Measurements from ENCODE around the gene WDR74. TPM values are rescaled to one million over a fixed set of nuclear protein-coding genes. Genes with fewer than 3 reads are reported as not detected.

WDR74 gene
- total and polyA plus RNA-seq, 9 of the 15 experiments (the other 6 are each of a cell fraction or from before 2014, with no cell fraction given) = 32.7 to 210 (median 114) TPM

GRCh38 chr11:62850911-62851806 lies 11.8 kb upstream of the WDR74 start (continued):
- TF ChIP-seq MAFG (tag; conservative IDR thresholded peaks at IDR 0.05) (no peak), CTBP1 (IDR thresholded peaks at IDR 0.05; ENCODE audit: borderline replicate concordance) (peak; percentile 44; the same call in 1 of the 2 replicates), ESRRB (CRISPR knock-in tag; IDR thresholded peaks at IDR 0.05; ENCODE audit: borderline replicate concordance) (no peak), DLX4 (CRISPR knock-in tag; IDR thresholded peaks at IDR 0.05) (no peak), ATF1 (CRISPR knock-in tag; IDR thresholded peaks at IDR 0.05) (no peak), ATF1 (tag; IDR thresholded peaks at IDR 0.05) (no peak), TAF15 (IDR thresholded peaks at IDR 0.05; ENCODE audit: low read depth, low read length) (no peak), TGIF2 (CRISPR knock-in tag; IDR thresholded peaks at IDR 0.05) (peak; percentile 65; the same call in 1 of the 2 replicates), RERE (CRISPR knock-in tag; IDR thresholded peaks at IDR 0.05; ENCODE audit: borderline replicate concordance) (no peak), BHLHE40 (IDR thresholded peaks at IDR 0.05; ENCODE audit: low read length) (no peak), NR4A1 (CRISPR knock-in tag; IDR thresholded peaks at IDR 0.05) (no peak), NR4A1 (tag; IDR thresholded peaks at IDR 0.05) (no peak), FUS (optimal IDR thresholded peaks at IDR 0.05; ENCODE audit: low read depth, low read length) (no peak), CEBPG (CRISPR knock-in tag; IDR thresholded peaks at IDR 0.05) (no peak), CEBPG (tag; conservative IDR thresholded peaks at IDR 0.05 in 1 of 2, IDR thresholded peaks at IDR 0.05 in 1 of 2) (no peak), ATF6 (CRISPR knock-in tag; IDR thresholded peaks at IDR 0.05) (peak; percentile 75; the same call in 1 of the 2 replicates), ZBTB7A (IDR thresholded peaks at IDR 0.05; ENCODE audit: borderline replicate concordance, control insufficient read depth, low read depth, low read length) (no peak), IRF2 (CRISPR knock-in tag; IDR thresholded peaks at IDR 0.05) (no peak), BDP1 (IDR thresholded peaks at IDR 0.05; ENCODE audit: insufficient read depth, insufficient read length) (no peak), GTF2A2 (tag; IDR thresholded peaks at IDR 0.05) (no peak), SRSF3 (IDR thresholded peaks at IDR 0.05; ENCODE audit: insufficient read depth, low read length) (no peak)

Measured in K562 (cell line).